Glutamatergic neuron (in vitro differentiated cells): Measurements from ENCODE around the gene UNC13B. TPM values are rescaled to one million over a fixed set of nuclear protein-coding genes. Genes with fewer than 3 reads are reported as not detected.

ENCODE experiments used
- DNase-seq: peaks from one replicate; pipeline ENCODE4 v3.0.0; 2022
- H3K27ac Mint-ChIP-seq: one replicate; pipeline ENCODE4 v1.8.0; 2020; ENCODE audit warnings: mild to moderate bottlenecking, mixed read lengths, inconsistent platforms; ENCODE audit not compliant: unreplicated experiment
- H3K27me3 Mint-ChIP-seq: one replicate; pipeline ENCODE4 v1.8.0; 2020; ENCODE audit warnings: mild to moderate bottlenecking, moderate library complexity, mixed read lengths, inconsistent platforms; ENCODE audit not compliant: unreplicated experiment
- H3K36me3 Mint-ChIP-seq: one replicate; pipeline ENCODE4 v1.8.0; 2020; ENCODE audit warnings: mild to moderate bottlenecking, mixed read lengths, inconsistent platforms; ENCODE audit not compliant: unreplicated experiment
- H3K4me1 Mint-ChIP-seq: one replicate; pipeline ENCODE4 v1.8.0; 2020; ENCODE audit warnings: mild to moderate bottlenecking, low read depth, mixed read lengths, inconsistent platforms; ENCODE audit not compliant: unreplicated experiment
- H3K4me3 Mint-ChIP-seq: one replicate; pipeline ENCODE4 v1.8.0; 2020; ENCODE audit warnings: mild to moderate bottlenecking, mixed read lengths, inconsistent platforms; ENCODE audit not compliant: unreplicated experiment
- H3K9me3 Mint-ChIP-seq: one replicate; pipeline ENCODE4 v1.8.0; 2020; ENCODE audit warnings: mild to moderate bottlenecking, moderate library complexity, mixed read lengths, inconsistent platforms; ENCODE audit not compliant: unreplicated experiment
- CTCF ChIP-seq: fragments of 200-600 bp; sonication (generic); IDR thresholded peaks from one replicate; pipeline ENCODE4 v1.5.0; 2021; ENCODE audit not compliant: partially characterized antibody, unreplicated experiment
- total RNA-seq: library from RNA; stranded (reverse); fragmentation: NEBNext Ultra II Directional; extraction: Animal tissue kit (Norgen Biotek cat#: 25700); gene quantifications from one replicate; pipeline ENCODE4 v1.2.1, GENCODE V29; 2021; ENCODE audit not compliant: unreplicated experiment

Gene UNC13B
- total RNA-seq, 1 donor from 2014 or later, result 90.7 TPM

- Mint-ChIP-seq H3K4me1 (no peaks in the 10 kb centered on the region), H3K27me3 (peaks cover 2% of the 10 kb centered on the region), H3K9me3 (peaks cover 3% of the 10 kb centered on the region), H3K27ac (no peak overlapping the region), H3K4me3 (no peak overlapping the region), H3K36me3 (peaks cover 11% of the 10 kb centered on the region)
- TF ChIP-seq CTCF, result no peak
- DNase-seq, result no peak
These were observed 213.1 kb downstream of the UNC13B start for GRCh38 chr9:35374910-35375309.

GRCh38 chr9:35380039-35380438 lies 218.2 kb downstream of the UNC13B start:
- Mint-ChIP-seq H3K4me3 (no peak overlapping the region), H3K9me3 (no peaks in the 10 kb centered on the region), H3K36me3 (no peaks in the 10 kb centered on the region), H3K27me3 (peaks cover 2% of the 10 kb centered on the region), H3K27ac (no peak overlapping the region), H3K4me1 (peaks cover 5% of the 10 kb centered on the region)
- TF ChIP-seq CTCF, result no peak
- no peak for DNase-seq

- H3K9me3 Mint-ChIP-seq, result no peaks in the 10 kb centered on the region
- H3K36me3 Mint-ChIP-seq, result no peaks in the 10 kb centered on the region
- peaks cover 2% of the 10 kb centered on the region for H3K27me3 Mint-ChIP-seq
- DNase-seq, result no peak
- H3K4me3 Mint-ChIP-seq, result no peak overlapping the region
- no peak overlapping the region for H3K27ac Mint-ChIP-seq
- TF ChIP-seq CTCF, result no peak
- H3K4me1 Mint-ChIP-seq, result peaks cover 5% of the 10 kb centered on the region
These were observed 218.8 kb downstream of the UNC13B start for GRCh38 chr9:35380619-35381018.

GRCh38 chr9:35385042-35385441 lies 223.2 kb downstream of the UNC13B start:
- DNase-seq, result no peak
- peaks cover 7% of the 10 kb centered on the region for H3K4me1 Mint-ChIP-seq

More at GRCh38 chr9:35385042-35385441, 223.2 kb downstream of the UNC13B start:
- peaks cover 2% of the 10 kb centered on the region for H3K9me3 Mint-ChIP-seq
- H3K4me3 Mint-ChIP-seq, result no peak overlapping the region
- peaks cover 4% of the 10 kb centered on the region for H3K36me3 Mint-ChIP-seq
- H3K27ac Mint-ChIP-seq, result no peak overlapping the region
- no peak for TF ChIP-seq CTCF
- H3K27me3 Mint-ChIP-seq, result no peaks in the 10 kb centered on the region
